Measurements from ENCODE around the gene BHLHE41.
A peak's percentile ranks its signal among the peaks of the same experiment; 100 is the strongest.

BHLHE41 gene

GRCh38 chr12:26100666-26101349 lies 24.0 kb downstream of the BHLHE41 start:
- no peaks in the 10 kb centered on the region for H3K36me3 ChIP-seq (ENCODE audit: control insufficient read depth, insufficient read depth, low read length)
- H3K4me1 ChIP-seq (ENCODE audit: control insufficient read depth, low read depth, low read length), result peaks cover 5% of the 10 kb centered on the region
- no peak overlapping the region for H3K56ac ChIP-seq (ENCODE audit: low read length)
- no peak overlapping the region for H3K4ac ChIP-seq (ENCODE audit: low read depth, low read length)
- H3K79me2 ChIP-seq (ENCODE audit: control insufficient read depth, insufficient read depth, low read length), result no peaks in the 10 kb centered on the region
- no peak overlapping the region for H3K23ac ChIP-seq (ENCODE audit: low read length)
- no peaks in the 10 kb centered on the region for H3K79me1 ChIP-seq (ENCODE audit: low read length)
- H3K4me3 ChIP-seq (ENCODE audit: low read length), result no peak overlapping the region
- H4K8ac ChIP-seq (ENCODE audit: low read depth, low read length), result no peak overlapping the region
- no peak overlapping the region for H3K27ac ChIP-seq (ENCODE audit: low read depth, low read length)
- H4K5ac ChIP-seq (ENCODE audit: low read length), result no peak overlapping the region
- no peak overlapping the region for H3K9ac ChIP-seq (ENCODE audit: low read length)
- no CpG with 5 or more reads among the region's 8 CpGs for WGBS (ENCODE audit: extremely low coverage, insufficient coverage, low lambda C conversion rate)
- H2BK5ac ChIP-seq (ENCODE audit: low read length), result no peak overlapping the region
- no peaks in the 10 kb centered on the region for H3K27me3 ChIP-seq (ENCODE audit: insufficient read depth, low read length, poor library complexity)
- no peak overlapping the region for H3K18ac ChIP-seq (ENCODE audit: low read length)
- no peak overlapping the region for H2BK15ac ChIP-seq (replicated peaks; ENCODE audit: low read depth)
- no peak for DNase-seq
- H2AK5ac ChIP-seq (ENCODE audit: low read length), result no peak overlapping the region
- no peak overlapping the region for H2BK120ac ChIP-seq (ENCODE audit: low read depth, low read length)
- no peak overlapping the region for H3K4me2 ChIP-seq (ENCODE audit: low read length)

DNA sequence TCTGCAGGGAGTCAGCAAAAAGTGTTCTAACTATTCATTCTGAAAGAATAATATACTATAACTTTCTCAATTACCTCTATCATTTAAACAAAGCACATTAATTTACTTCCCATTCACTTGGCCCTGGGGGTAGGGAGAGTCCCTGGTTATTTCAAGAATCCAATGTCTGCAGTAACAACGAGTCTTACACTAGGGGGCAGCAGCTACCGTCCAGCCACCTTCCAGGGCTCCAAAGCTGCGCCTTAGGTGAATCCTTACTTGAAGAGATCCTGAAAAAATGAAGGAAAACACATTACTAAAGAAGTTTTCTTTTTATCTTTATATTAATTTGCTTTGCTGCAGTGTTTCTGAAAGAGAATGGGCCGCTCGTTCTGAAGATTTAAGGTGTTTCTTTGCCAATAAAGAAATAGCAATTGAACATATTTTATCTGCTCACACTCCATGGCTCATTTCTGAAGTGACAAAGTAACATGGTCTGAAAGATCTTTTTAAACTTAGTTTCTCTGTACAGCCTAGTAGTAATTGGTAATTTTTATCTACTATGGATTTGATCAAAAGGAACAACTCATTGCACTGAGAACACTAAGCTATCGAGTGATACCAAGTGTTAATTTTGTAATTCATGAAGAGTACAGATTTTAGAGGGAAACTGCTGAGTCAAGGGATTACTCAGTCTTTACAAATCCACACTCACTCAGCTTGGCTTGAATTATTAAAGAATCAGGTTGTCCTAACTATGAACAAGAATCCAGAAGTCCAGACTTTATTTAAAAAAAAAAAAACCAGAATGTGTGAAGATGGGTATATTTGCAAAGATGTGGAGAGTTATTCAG lies 27.6 kb downstream of the BHLHE41 start:
- no CpG with 5 or more reads among the region's 6 CpGs for WGBS (ENCODE audit: extremely low coverage, insufficient coverage, low lambda C conversion rate)
- no peak overlapping the region for H2BK120ac ChIP-seq (ENCODE audit: low read depth, low read length)
- no peak overlapping the region for H3K18ac ChIP-seq (ENCODE audit: low read length)
- no peak overlapping the region for H3K23ac ChIP-seq (ENCODE audit: low read length)
- H2AK5ac ChIP-seq (ENCODE audit: low read length), result no peak overlapping the region
- no peak overlapping the region for H3K4me2 ChIP-seq (ENCODE audit: low read length)
- H3K9ac ChIP-seq (ENCODE audit: low read length), result no peak overlapping the region
- H3K79me1 ChIP-seq (ENCODE audit: low read length), result no peaks in the 10 kb centered on the region
- no peak overlapping the region for H3K27ac ChIP-seq (ENCODE audit: low read depth, low read length)
- H3K4ac ChIP-seq (ENCODE audit: low read depth, low read length), result no peak overlapping the region
- no peak overlapping the region for H3K4me3 ChIP-seq (ENCODE audit: low read length)
- no peak overlapping the region for H4K5ac ChIP-seq (ENCODE audit: low read length)
- H2BK15ac ChIP-seq (replicated peaks; ENCODE audit: low read depth), result no peak overlapping the region
- DNase-seq, result peak; percentile 79
- H3K4me1 ChIP-seq (ENCODE audit: control insufficient read depth, low read depth, low read length), result peaks cover 5% of the 10 kb centered on the region
- no peak overlapping the region for H2BK5ac ChIP-seq (ENCODE audit: low read length)
- no peaks in the 10 kb centered on the region for H3K79me2 ChIP-seq (ENCODE audit: control insufficient read depth, insufficient read depth, low read length)
- H3K36me3 ChIP-seq (ENCODE audit: control insufficient read depth, insufficient read depth, low read length), result no peaks in the 10 kb centered on the region
- H4K8ac ChIP-seq (ENCODE audit: low read depth, low read length), result no peak overlapping the region
- no peak overlapping the region for H3K56ac ChIP-seq (ENCODE audit: low read length)
- H3K27me3 ChIP-seq (ENCODE audit: insufficient read depth, low read length, poor library complexity), result no peaks in the 10 kb centered on the region

GRCh38 chr12:26096036-26096435 lies 28.8 kb downstream of the BHLHE41 start:
- no peak overlapping the region for H4K5ac ChIP-seq (ENCODE audit: low read length)
- H3K79me2 ChIP-seq (ENCODE audit: control insufficient read depth, insufficient read depth, low read length), result no peaks in the 10 kb centered on the region
- H3K79me1 ChIP-seq (ENCODE audit: low read length), result no peaks in the 10 kb centered on the region
- H3K4me2 ChIP-seq (ENCODE audit: low read length), result no peak overlapping the region
- H3K18ac ChIP-seq (ENCODE audit: low read length), result no peak overlapping the region
- no peak overlapping the region for H3K4me3 ChIP-seq (ENCODE audit: low read length)
- no peak overlapping the region for H2AK5ac ChIP-seq (ENCODE audit: low read length)
- no peak overlapping the region for H3K4ac ChIP-seq (ENCODE audit: low read depth, low read length)
- DNase-seq, result no peak
- no peak overlapping the region for H2BK120ac ChIP-seq (ENCODE audit: low read depth, low read length)
- H3K56ac ChIP-seq (ENCODE audit: low read length), result no peak overlapping the region
- no peak overlapping the region for H3K23ac ChIP-seq (ENCODE audit: low read length)
- peaks cover under 1% of the 10 kb centered on the region for H3K4me1 ChIP-seq (ENCODE audit: control insufficient read depth, low read depth, low read length)
- no peak overlapping the region for H2BK5ac ChIP-seq (ENCODE audit: low read length)
- no CpG with 5 or more reads among the region's 2 CpGs for WGBS (ENCODE audit: extremely low coverage, insufficient coverage, low lambda C conversion rate)
- H3K27me3 ChIP-seq (ENCODE audit: insufficient read depth, low read length, poor library complexity), result no peaks in the 10 kb centered on the region
- H3K9ac ChIP-seq (ENCODE audit: low read length), result no peak overlapping the region
- no peak overlapping the region for H3K27ac ChIP-seq (ENCODE audit: low read depth, low read length)
- H4K8ac ChIP-seq (ENCODE audit: low read depth, low read length), result no peak overlapping the region
- H3K36me3 ChIP-seq (ENCODE audit: control insufficient read depth, insufficient read depth, low read length), result no peaks in the 10 kb centered on the region
- H2BK15ac ChIP-seq (replicated peaks; ENCODE audit: low read depth), result no peak overlapping the region

DNA sequence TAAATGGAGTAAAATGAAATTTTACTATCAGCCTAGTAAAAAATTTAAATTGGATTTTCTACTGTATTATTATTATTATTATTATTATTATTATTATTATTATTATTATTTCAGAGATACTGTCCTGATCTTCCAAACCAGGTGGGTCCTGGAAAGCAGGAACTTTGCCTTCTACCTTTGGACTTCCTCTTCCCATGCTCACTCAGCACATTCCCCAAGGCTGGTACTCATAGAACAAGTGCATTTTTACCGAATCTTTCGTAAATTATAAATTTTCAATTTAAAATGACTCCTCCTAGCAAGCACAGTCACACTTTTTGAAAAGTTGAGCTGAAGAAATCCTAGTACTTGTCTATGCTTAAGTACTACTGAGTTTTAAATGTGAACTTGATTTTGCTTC lies 29.7 kb downstream of the BHLHE41 start:
- Histone ChIP-seq H3K23ac (ENCODE audit: low read length) (no peak overlapping the region), H3K56ac (ENCODE audit: low read length) (no peak overlapping the region), H2BK5ac (ENCODE audit: low read length) (no peak overlapping the region), H2BK120ac (ENCODE audit: low read depth, low read length) (no peak overlapping the region), H4K5ac (ENCODE audit: low read length) (no peak overlapping the region), H3K9ac (ENCODE audit: low read length) (no peak overlapping the region), H3K18ac (ENCODE audit: low read length) (no peak overlapping the region), H3K4ac (ENCODE audit: low read depth, low read length) (no peak overlapping the region), H2AK5ac (ENCODE audit: low read length) (no peak overlapping the region), H3K4me1 (ENCODE audit: control insufficient read depth, low read depth, low read length) (no peaks in the 10 kb centered on the region), H3K36me3 (ENCODE audit: control insufficient read depth, insufficient read depth, low read length) (no peaks in the 10 kb centered on the region), H3K27me3 (ENCODE audit: insufficient read depth, low read length, poor library complexity) (no peaks in the 10 kb centered on the region), H2BK15ac (replicated peaks; ENCODE audit: low read depth) (no peak overlapping the region), H3K79me1 (ENCODE audit: low read length) (no peaks in the 10 kb centered on the region), H3K79me2 (ENCODE audit: control insufficient read depth, insufficient read depth, low read length) (no peaks in the 10 kb centered on the region), H3K27ac (ENCODE audit: low read depth, low read length) (no peak overlapping the region), H3K4me3 (ENCODE audit: low read length) (no peak overlapping the region), H4K8ac (ENCODE audit: low read depth, low read length) (no peak overlapping the region), H3K4me2 (ENCODE audit: low read length) (no peak overlapping the region)
- no CpG with 5 or more reads among the region's 2 CpGs for WGBS (ENCODE audit: extremely low coverage, insufficient coverage, low lambda C conversion rate)
- no peak for DNase-seq

DNA sequence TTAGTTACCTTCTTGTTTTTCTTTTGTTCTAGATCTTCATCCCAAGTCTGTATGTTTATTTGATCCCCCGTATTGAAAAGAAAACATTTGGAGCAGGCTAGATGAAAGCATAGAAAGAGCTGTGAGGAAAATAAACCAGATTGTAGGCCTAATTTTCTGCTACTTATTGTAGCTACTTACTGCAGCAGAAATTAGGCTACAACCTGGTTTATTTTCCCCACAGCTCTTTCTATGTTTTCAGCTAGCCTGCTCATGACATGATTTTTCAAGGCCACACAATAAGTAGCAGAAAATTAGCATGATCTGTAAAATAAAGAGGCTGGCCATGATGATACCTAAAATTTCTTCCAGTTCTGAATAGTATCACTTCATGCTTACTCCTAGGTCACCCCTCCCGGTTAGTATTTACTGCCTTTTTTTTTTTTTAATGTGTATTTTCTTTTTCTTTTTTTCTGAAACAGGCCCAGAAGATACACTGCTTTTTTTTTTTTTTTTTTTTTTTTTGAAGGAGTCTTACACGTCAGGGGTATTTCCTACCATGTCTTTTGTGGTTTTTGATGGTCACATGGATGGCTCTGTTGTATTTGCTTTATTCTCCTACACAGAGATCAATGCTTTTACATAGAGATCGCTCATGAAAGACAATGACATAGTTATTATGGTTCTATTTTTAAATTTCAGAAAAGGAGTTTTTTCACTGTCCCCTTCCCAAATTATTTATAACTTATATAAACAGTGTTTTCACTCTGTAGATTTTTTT lies 32.3 kb downstream of the BHLHE41 start:
- no peaks in the 10 kb centered on the region for H3K79me1 ChIP-seq (ENCODE audit: low read length)
- no peak overlapping the region for H3K9ac ChIP-seq (ENCODE audit: low read length)

More for the DNA sequence above, 32.3 kb downstream of the BHLHE41 start:
- Histone ChIP-seq H4K8ac (ENCODE audit: low read depth, low read length) (no peak overlapping the region), H3K4ac (ENCODE audit: low read depth, low read length) (no peak overlapping the region), H2BK15ac (replicated peaks; ENCODE audit: low read depth) (no peak overlapping the region), H2AK5ac (ENCODE audit: low read length) (no peak overlapping the region), H3K18ac (ENCODE audit: low read length) (no peak overlapping the region), H3K4me3 (ENCODE audit: low read length) (no peak overlapping the region), H3K27ac (ENCODE audit: low read depth, low read length) (no peak overlapping the region), H3K4me2 (ENCODE audit: low read length) (no peak overlapping the region), H2BK120ac (ENCODE audit: low read depth, low read length) (no peak overlapping the region), H3K23ac (ENCODE audit: low read length) (no peak overlapping the region), H3K27me3 (ENCODE audit: insufficient read depth, low read length, poor library complexity) (no peaks in the 10 kb centered on the region), H3K36me3 (ENCODE audit: control insufficient read depth, insufficient read depth, low read length) (no peaks in the 10 kb centered on the region), H4K5ac (ENCODE audit: low read length) (no peak overlapping the region), H2BK5ac (ENCODE audit: low read length) (no peak overlapping the region), H3K79me2 (ENCODE audit: control insufficient read depth, insufficient read depth, low read length) (no peaks in the 10 kb centered on the region), H3K4me1 (ENCODE audit: control insufficient read depth, low read depth, low read length) (peaks cover 2% of the 10 kb centered on the region), H3K56ac (ENCODE audit: low read length) (no peak overlapping the region)
- no peak for DNase-seq
- WGBS (ENCODE audit: extremely low coverage, insufficient coverage, low lambda C conversion rate), result no CpG with 5 or more reads among the region's 4 CpGs
